ENCODE results near the gene SNX24. TPM values are rescaled to one million over a fixed set of nuclear protein-coding genes. Genes with fewer than 3 reads are reported as not detected.

Gene SNX24
- total RNA-seq, 1 experiment from 2014 or later, result 13.9 TPM

- H2BK15ac ChIP-seq (ENCODE audit: low read depth, low read length), result no peak overlapping the region
- H3K27ac ChIP-seq (ENCODE audit: insufficient read length, low read depth, low read length), result no peak overlapping the region
- peaks cover 5% of the 10 kb centered on the region; the same call in 1 of the 2 replicates for H3K4me1 ChIP-seq (ENCODE audit: insufficient read depth, low read length)
- H3K18ac ChIP-seq (ENCODE audit: insufficient read length, low read depth, low read length), result no peak overlapping the region
- no peak overlapping the region for H3K56ac ChIP-seq (ENCODE audit: insufficient read length, low read depth, low read length)
- no peaks in the 10 kb centered on the region for H3K79me2 ChIP-seq (ENCODE audit: insufficient read depth, low read length)
- no peak overlapping the region for H4K8ac ChIP-seq (replicated peaks; ENCODE audit: insufficient read length, low read depth, low read length)
- no peak overlapping the region for H2BK20ac ChIP-seq (ENCODE audit: low read depth, low read length, poor library complexity, severe bottlenecking)
- H4K5ac ChIP-seq (ENCODE audit: insufficient read length, low read depth, low read length), result no peak overlapping the region
- no peak overlapping the region for H2BK120ac ChIP-seq (ENCODE audit: low read depth, low read length, poor library complexity, severe bottlenecking)
- no peak for TF ChIP-seq CTCF (conservative IDR thresholded peaks at IDR 0.05)
- no peaks in the 10 kb centered on the region for H3K27me3 Mint-ChIP-seq (ENCODE audit: low read depth)
- no peak overlapping the region for H3K27ac Mint-ChIP-seq
- H3K14ac ChIP-seq (ENCODE audit: insufficient read depth, low read length), result no peak overlapping the region
- H2AK5ac ChIP-seq (ENCODE audit: insufficient read length, low read length), result no peak overlapping the region
- H2BK12ac ChIP-seq (ENCODE audit: insufficient read length, low read depth, low read length), result no peak overlapping the region
- no peaks in the 10 kb centered on the region for H3K23me2 ChIP-seq (ENCODE audit: insufficient read length, low read depth, low read length, poor library complexity, severe bottlenecking)
- H2AFZ ChIP-seq (ENCODE audit: low read length), result no peak overlapping the region
- no peak overlapping the region for H3K4ac ChIP-seq (ENCODE audit: low read depth, low read length)
- H3K9me3 Mint-ChIP-seq, result no peaks in the 10 kb centered on the region
- no peaks in the 10 kb centered on the region for H3K27me3 ChIP-seq (ENCODE audit: insufficient read depth, low read length)
- WGBS (ENCODE audit: extremely low coverage, insufficient read length, low lambda C conversion rate), result no CpG with 5 or more reads among the region's 1 CpG
- no peak overlapping the region for H3K9ac ChIP-seq (ENCODE audit: extremely low read depth, insufficient read length, low read length)
- H3K23ac ChIP-seq (ENCODE audit: insufficient read length, low read depth, low read length), result no peak overlapping the region
- H3K4me2 ChIP-seq (ENCODE audit: insufficient read depth, insufficient read length, low read length), result no peak overlapping the region
- no peak overlapping the region for H4K91ac ChIP-seq (ENCODE audit: insufficient read length, low read depth, low read length)
- no peak for DNase-seq
- no peaks in the 10 kb centered on the region for H4K20me1 ChIP-seq (ENCODE audit: control insufficient read depth, insufficient read depth, insufficient read length)
- no peaks in the 10 kb centered on the region for H3K36me3 Mint-ChIP-seq (ENCODE audit: insufficient read depth in 1 of 3, low read depth in 3 of 3)
- H3K4me1 Mint-ChIP-seq, result peaks cover 20 to 33% of the 10 kb centered on the region in 2 experiments
- H3K9me3 ChIP-seq (ENCODE audit: control insufficient read depth, low read depth, low read length), result no peaks in the 10 kb centered on the region
- no peak overlapping the region for H2BK5ac ChIP-seq (ENCODE audit: insufficient read length, low read length)
- no peak overlapping the region for H3T11ph ChIP-seq (ENCODE audit: low read length)
- H3K79me1 ChIP-seq (ENCODE audit: insufficient read depth, low read depth, low read length, poor library complexity, severe bottlenecking), result no peaks in the 10 kb centered on the region
- H3K4me3 Mint-ChIP-seq, result no peak overlapping the region
These were observed 84.6 kb downstream of the SNX24 start for GRCh38 chr5:122929980-122930379.
